ENCODE measurements around the gene PGA5.

PGA5 gene

GRCh38 chr11:61280883-61281580 is 40.1 kb downstream of the PGA5 start:
- TF ChIP-seq TCF12 (IDR thresholded peaks at IDR 0.05; ENCODE audit: low read depth) (no peak), REST (IDR thresholded peaks at IDR 0.05; ENCODE audit: low read depth) (no peak), FOXM1 (IDR thresholded peaks at IDR 0.05; ENCODE audit: borderline replicate concordance, low read depth) (no peak), CEBPB (IDR thresholded peaks at IDR 0.05) (no peak), NFIC (IDR thresholded peaks at IDR 0.05) (no peak), MAX (IDR thresholded peaks at IDR 0.05) (no peak), USF1 (IDR thresholded peaks at IDR 0.05) (no peak), ZBTB7A (IDR thresholded peaks at IDR 0.05; ENCODE audit: low read depth) (no peak), YY1 (IDR thresholded peaks at IDR 0.05; ENCODE audit: low read depth) (no peak)

GRCh38 chr11:61281581-61282250 is 40.7 kb downstream of the PGA5 start:
- no peak for TF ChIP-seq EGR1 (IDR thresholded peaks at IDR 0.05)
- TF ChIP-seq MAX (IDR thresholded peaks at IDR 0.05): peak; percentile 93

GRCh38 chr11:61283613-61284012 is 42.6 kb downstream of the PGA5 start:
- TF ChIP-seq ZBTB7A (IDR thresholded peaks at IDR 0.05; ENCODE audit: low read depth): no peak
- no peak for TF ChIP-seq EP300 (IDR thresholded peaks at IDR 0.05; ENCODE audit: borderline replicate concordance)
- TF ChIP-seq NFIC (IDR thresholded peaks at IDR 0.05): no peak
- TF ChIP-seq TCF12 (IDR thresholded peaks at IDR 0.05; ENCODE audit: low read depth): no peak
- TF ChIP-seq FOXM1 (IDR thresholded peaks at IDR 0.05; ENCODE audit: borderline replicate concordance, low read depth): no peak
- no peak for TF ChIP-seq REST (IDR thresholded peaks at IDR 0.05; ENCODE audit: low read depth)
- TF ChIP-seq YY1 (IDR thresholded peaks at IDR 0.05; ENCODE audit: low read depth): no peak
- TF ChIP-seq CEBPB (IDR thresholded peaks at IDR 0.05): no peak
- no peak for TF ChIP-seq TEAD4 (IDR thresholded peaks at IDR 0.05)
- TF ChIP-seq MAX (IDR thresholded peaks at IDR 0.05): no peak
- no peak for TF ChIP-seq USF1 (IDR thresholded peaks at IDR 0.05)
- no peak for TF ChIP-seq EGR1 (IDR thresholded peaks at IDR 0.05)
- no peak for TF ChIP-seq CREB1 (IDR thresholded peaks at IDR 0.05; ENCODE audit: low read depth)
- TF ChIP-seq RAD21 (IDR thresholded peaks at IDR 0.05; ENCODE audit: low read depth): no peak
- TF ChIP-seq TAF1 (IDR thresholded peaks at IDR 0.05; ENCODE audit: low read depth): no peak

GRCh38 chr11:61287338-61287977 is 46.5 kb downstream of the PGA5 start:
- TF ChIP-seq EGR1 (IDR thresholded peaks at IDR 0.05): no peak
- TF ChIP-seq RAD21 (IDR thresholded peaks at IDR 0.05; ENCODE audit: low read depth): no peak
- no peak for TF ChIP-seq REST (IDR thresholded peaks at IDR 0.05; ENCODE audit: low read depth)
- TF ChIP-seq USF1 (IDR thresholded peaks at IDR 0.05): no peak
- TF ChIP-seq ZBTB7A (IDR thresholded peaks at IDR 0.05; ENCODE audit: low read depth): no peak
- no peak for TF ChIP-seq TEAD4 (IDR thresholded peaks at IDR 0.05)
- TF ChIP-seq CREB1 (IDR thresholded peaks at IDR 0.05; ENCODE audit: low read depth): no peak
- TF ChIP-seq CEBPB (IDR thresholded peaks at IDR 0.05): no peak

All from Ishikawa (cell line).